ENCODE results near the gene WRNIP1.

The WRNIP1 gene

GRCh38 chr6:2730353-2731107 is 34.7 kb upstream of the WRNIP1 start:
- Histone ChIP-seq H3K4me3 (ENCODE audit: insufficient read depth, low read depth, low read length, poor library complexity, severe bottlenecking) (no peak overlapping the region), H3K9me3 (ENCODE audit: control insufficient read depth, low read length) (no peaks in the 10 kb centered on the region), H3K36me3 (ENCODE audit: control insufficient read depth, insufficient read depth, low read length) (no peaks in the 10 kb centered on the region), H3K4me1 (ENCODE audit: control insufficient read depth, insufficient read depth, low read length, poor library complexity, severe bottlenecking) (no peaks in the 10 kb centered on the region), H3K27ac (ENCODE audit: insufficient read depth, low read length, poor library complexity, severe bottlenecking) (no peak overlapping the region), H3K27me3 (replicated peaks; ENCODE audit: control insufficient read depth, insufficient read depth, low read length, poor library complexity, severe bottlenecking) (no peaks in the 10 kb centered on the region)
- DNase-seq: no peak

DNA sequence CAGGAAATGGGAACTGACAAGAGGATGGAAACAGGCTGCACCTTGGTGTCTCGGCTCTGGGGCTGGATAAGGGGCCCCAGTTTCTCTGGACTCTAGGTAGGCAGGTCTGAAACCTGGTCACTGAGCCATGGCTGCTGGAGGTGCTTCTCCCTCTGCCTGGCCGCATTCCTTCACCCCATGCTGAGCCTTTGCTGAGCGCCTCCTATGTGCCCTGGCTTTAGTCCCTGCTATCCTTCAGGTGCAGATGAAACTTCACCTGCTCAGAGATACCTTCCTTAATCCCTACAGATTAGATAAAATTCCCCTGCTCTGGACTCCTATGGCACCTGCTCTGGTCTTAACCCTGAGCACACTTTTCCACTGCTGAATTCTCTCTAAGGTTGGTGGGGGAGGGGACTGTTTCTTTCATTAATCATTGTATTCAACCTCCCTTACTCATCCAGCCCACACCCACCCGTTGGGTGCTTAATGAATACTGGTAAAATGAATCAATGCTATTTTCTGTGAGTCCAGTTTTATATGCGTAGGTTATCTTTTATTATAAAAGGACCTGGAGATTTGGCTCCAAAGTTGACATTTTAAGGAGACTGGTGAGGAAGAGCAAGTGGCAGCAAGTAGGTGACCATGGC is 33.8 kb upstream of the WRNIP1 start:
- H3K27ac ChIP-seq (ENCODE audit: insufficient read depth, low read length, poor library complexity, severe bottlenecking): no peak overlapping the region
- DNase-seq: no peak
- no peaks in the 10 kb centered on the region for H3K4me1 ChIP-seq (ENCODE audit: control insufficient read depth, insufficient read depth, low read length, poor library complexity, severe bottlenecking)
- H3K4me3 ChIP-seq (ENCODE audit: insufficient read depth, low read depth, low read length, poor library complexity, severe bottlenecking): no peak overlapping the region
- no peaks in the 10 kb centered on the region for H3K36me3 ChIP-seq (ENCODE audit: control insufficient read depth, insufficient read depth, low read length)
- no peaks in the 10 kb centered on the region for H3K9me3 ChIP-seq (ENCODE audit: control insufficient read depth, low read length)
- H3K27me3 ChIP-seq (replicated peaks; ENCODE audit: control insufficient read depth, insufficient read depth, low read length, poor library complexity, severe bottlenecking): no peaks in the 10 kb centered on the region

DNA sequence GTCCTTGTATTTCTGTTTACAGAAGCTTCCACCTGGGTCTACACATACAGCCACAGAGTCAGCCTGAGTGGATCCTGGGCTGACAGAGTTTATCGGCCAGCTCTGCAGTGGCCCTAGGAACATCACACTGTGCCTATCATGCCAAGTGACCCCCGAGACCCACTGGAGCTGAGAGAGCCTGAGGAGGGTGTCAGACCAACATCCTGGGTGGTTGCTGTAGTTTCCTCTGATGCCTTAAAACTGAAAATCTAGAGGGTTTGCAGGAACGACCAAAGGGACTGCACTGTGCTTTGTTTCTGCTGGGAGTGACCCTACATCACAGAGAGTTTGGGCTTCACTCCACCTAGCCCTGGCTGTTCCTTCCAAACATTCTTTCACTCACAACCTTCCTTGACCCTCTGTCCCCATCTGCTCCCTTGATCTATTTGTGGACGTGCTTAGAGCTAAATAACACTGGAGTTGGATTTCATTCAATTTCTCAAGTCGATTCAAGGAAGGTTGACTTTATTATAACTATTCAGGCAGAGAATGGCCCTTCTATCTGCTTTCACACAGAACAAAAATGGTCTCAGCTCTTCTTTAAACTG is 32.6 kb upstream of the WRNIP1 start:
- Histone ChIP-seq H3K4me3 (ENCODE audit: insufficient read depth, low read depth, low read length, poor library complexity, severe bottlenecking) (no peak overlapping the region), H3K9me3 (ENCODE audit: control insufficient read depth, low read length) (no peaks in the 10 kb centered on the region), H3K4me1 (ENCODE audit: control insufficient read depth, insufficient read depth, low read length, poor library complexity, severe bottlenecking) (no peaks in the 10 kb centered on the region), H3K36me3 (ENCODE audit: control insufficient read depth, insufficient read depth, low read length) (no peaks in the 10 kb centered on the region), H3K27me3 (replicated peaks; ENCODE audit: control insufficient read depth, insufficient read depth, low read length, poor library complexity, severe bottlenecking) (no peaks in the 10 kb centered on the region), H3K27ac (ENCODE audit: insufficient read depth, low read length, poor library complexity, severe bottlenecking) (no peak overlapping the region)
- DNase-seq: no peak

- H3K27me3 ChIP-seq (replicated peaks; ENCODE audit: control insufficient read depth, insufficient read depth, low read length, poor library complexity, severe bottlenecking): no peaks in the 10 kb centered on the region
- H3K9me3 ChIP-seq (ENCODE audit: control insufficient read depth, low read length): no peaks in the 10 kb centered on the region
- H3K36me3 ChIP-seq (ENCODE audit: control insufficient read depth, insufficient read depth, low read length): no peaks in the 10 kb centered on the region
- no peak overlapping the region for H3K4me3 ChIP-seq (ENCODE audit: insufficient read depth, low read depth, low read length, poor library complexity, severe bottlenecking)
- H3K27ac ChIP-seq (ENCODE audit: insufficient read depth, low read length, poor library complexity, severe bottlenecking): no peak overlapping the region
- peak in 1 of 3 donors; percentile 5 for DNase-seq
- H3K4me1 ChIP-seq (ENCODE audit: control insufficient read depth, insufficient read depth, low read length, poor library complexity, severe bottlenecking): no peaks in the 10 kb centered on the region
Measured at GRCh38 chr6:2733324-2733723, 31.9 kb upstream of the WRNIP1 start.

GRCh38 chr6:2733736-2734480 is 31.3 kb upstream of the WRNIP1 start:
- Histone ChIP-seq H3K27ac (ENCODE audit: insufficient read depth, low read length, poor library complexity, severe bottlenecking) (no peak overlapping the region), H3K9me3 (ENCODE audit: control insufficient read depth, low read length) (no peaks in the 10 kb centered on the region), H3K4me1 (ENCODE audit: control insufficient read depth, insufficient read depth, low read length, poor library complexity, severe bottlenecking) (no peaks in the 10 kb centered on the region), H3K36me3 (ENCODE audit: control insufficient read depth, insufficient read depth, low read length) (no peaks in the 10 kb centered on the region), H3K4me3 (ENCODE audit: insufficient read depth, low read depth, low read length, poor library complexity, severe bottlenecking) (no peak overlapping the region), H3K27me3 (replicated peaks; ENCODE audit: control insufficient read depth, insufficient read depth, low read length, poor library complexity, severe bottlenecking) (no peaks in the 10 kb centered on the region)
- no peak for DNase-seq

- no peaks in the 10 kb centered on the region for H3K4me1 ChIP-seq (ENCODE audit: control insufficient read depth, insufficient read depth, low read length, poor library complexity, severe bottlenecking)
- H3K27ac ChIP-seq (ENCODE audit: insufficient read depth, low read length, poor library complexity, severe bottlenecking): no peak overlapping the region
- H3K9me3 ChIP-seq (ENCODE audit: control insufficient read depth, low read length): no peaks in the 10 kb centered on the region
- DNase-seq: no peak
- H3K4me3 ChIP-seq (ENCODE audit: insufficient read depth, low read depth, low read length, poor library complexity, severe bottlenecking): no peak overlapping the region
- H3K27me3 ChIP-seq (replicated peaks; ENCODE audit: control insufficient read depth, insufficient read depth, low read length, poor library complexity, severe bottlenecking): no peaks in the 10 kb centered on the region
- no peaks in the 10 kb centered on the region for H3K36me3 ChIP-seq (ENCODE audit: control insufficient read depth, insufficient read depth, low read length)
Measured at GRCh38 chr6:2734488-2735166, 30.6 kb upstream of the WRNIP1 start.

GRCh38 chr6:2737885-2738284 is 27.3 kb upstream of the WRNIP1 start:
- Histone ChIP-seq H3K4me3 (ENCODE audit: insufficient read depth, low read depth, low read length, poor library complexity, severe bottlenecking) (no peak overlapping the region), H3K4me1 (ENCODE audit: control insufficient read depth, insufficient read depth, low read length, poor library complexity, severe bottlenecking) (no peaks in the 10 kb centered on the region), H3K27me3 (replicated peaks; ENCODE audit: control insufficient read depth, insufficient read depth, low read length, poor library complexity, severe bottlenecking) (no peaks in the 10 kb centered on the region), H3K9me3 (ENCODE audit: control insufficient read depth, low read length) (no peaks in the 10 kb centered on the region), H3K36me3 (ENCODE audit: control insufficient read depth, insufficient read depth, low read length) (no peaks in the 10 kb centered on the region), H3K27ac (ENCODE audit: insufficient read depth, low read length, poor library complexity, severe bottlenecking) (no peak overlapping the region)
- DNase-seq: no peak

- peak in 2 of 3 donors; percentile 11 to 24 for DNase-seq
- Histone ChIP-seq H3K36me3 (ENCODE audit: control insufficient read depth, insufficient read depth, low read length) (no peaks in the 10 kb centered on the region), H3K27ac (ENCODE audit: insufficient read depth, low read length, poor library complexity, severe bottlenecking) (no peak overlapping the region)
Measured at GRCh38 chr6:2738373-2738979, 26.7 kb upstream of the WRNIP1 start.

DNA sequence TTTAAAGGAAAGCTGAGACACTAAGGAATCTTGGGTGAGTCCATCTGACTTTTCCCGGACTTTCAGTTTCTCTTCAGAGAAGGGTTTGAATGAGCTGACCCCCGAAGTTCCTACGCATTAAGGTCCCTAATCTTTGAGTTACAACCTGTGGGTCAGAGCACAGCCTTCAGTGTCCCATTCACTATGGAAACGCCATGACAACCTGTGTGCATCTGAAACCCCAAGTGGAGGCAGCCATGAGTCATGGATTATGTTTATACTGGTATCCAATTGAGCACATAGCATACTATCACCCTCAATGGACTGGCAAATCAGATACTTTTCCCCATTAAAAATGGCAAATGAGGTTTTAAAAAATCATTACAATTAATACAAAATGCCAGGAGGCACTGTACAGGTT is 25.9 kb upstream of the WRNIP1 start:
- no peak overlapping the region for H3K4me3 ChIP-seq (ENCODE audit: insufficient read depth, low read depth, low read length, poor library complexity, severe bottlenecking)
- H3K36me3 ChIP-seq (ENCODE audit: control insufficient read depth, insufficient read depth, low read length): no peaks in the 10 kb centered on the region
- DNase-seq: no peak
- H3K4me1 ChIP-seq (ENCODE audit: control insufficient read depth, insufficient read depth, low read length, poor library complexity, severe bottlenecking): no peaks in the 10 kb centered on the region
- no peak overlapping the region for H3K27ac ChIP-seq (ENCODE audit: insufficient read depth, low read length, poor library complexity, severe bottlenecking)
- H3K27me3 ChIP-seq (replicated peaks; ENCODE audit: control insufficient read depth, insufficient read depth, low read length, poor library complexity, severe bottlenecking): no peaks in the 10 kb centered on the region
- H3K9me3 ChIP-seq (ENCODE audit: control insufficient read depth, low read length): no peaks in the 10 kb centered on the region

More at GRCh38 chr6:2738373-2738979, 26.7 kb upstream of the WRNIP1 start:
- H3K9me3 ChIP-seq (ENCODE audit: control insufficient read depth, low read length): no peaks in the 10 kb centered on the region
- H3K4me1 ChIP-seq (ENCODE audit: control insufficient read depth, insufficient read depth, low read length, poor library complexity, severe bottlenecking): no peaks in the 10 kb centered on the region
- H3K4me3 ChIP-seq (ENCODE audit: insufficient read depth, low read depth, low read length, poor library complexity, severe bottlenecking): no peak overlapping the region
- no peaks in the 10 kb centered on the region for H3K27me3 ChIP-seq (replicated peaks; ENCODE audit: control insufficient read depth, insufficient read depth, low read length, poor library complexity, severe bottlenecking)
